H9 (cell line): ENCODE results near the gene IL26. TPM values are rescaled to one million over a fixed set of nuclear protein-coding genes. Genes with fewer than 3 reads are reported as not detected.

ENCODE experiments used
- DNase-seq: peaks from one replicate; pipeline ENCODE4 v3.0.0-alpha.2; 2017
- H2AFZ ChIP-seq: one replicate; pipeline ENCODE4 v1.6.1; 2013; ENCODE audit warnings: mild to moderate bottlenecking, low read length, control low read depth, moderate library complexity
- H2AK5ac ChIP-seq: 2 replicates; pipeline ENCODE4 v1.6.1; 2013; ENCODE audit warnings: low read length, control low read depth, mixed read lengths; ENCODE audit not compliant: insufficient read length
- H2BK120ac ChIP-seq: one replicate; pipeline ENCODE4 v1.6.1; 2013; ENCODE audit warnings: low read depth, mild to moderate bottlenecking, low read length, control low read depth, inconsistent platforms; ENCODE audit not compliant: poor library complexity, severe bottlenecking
- H2BK12ac ChIP-seq: 2 replicates; pipeline ENCODE4 v1.6.1; 2013; ENCODE audit warnings: low read length, control low read depth, mixed read lengths, low read depth; ENCODE audit not compliant: insufficient read length
- H2BK15ac ChIP-seq: 2 replicates; pipeline ENCODE4 v1.6.1; 2013; ENCODE audit warnings: low read depth, low read length, control low read depth
- H2BK20ac ChIP-seq: one replicate; pipeline ENCODE4 v1.6.1; 2013; ENCODE audit warnings: low read depth, mild to moderate bottlenecking, low read length, control low read depth, inconsistent platforms; ENCODE audit not compliant: poor library complexity, severe bottlenecking
- H2BK5ac ChIP-seq: 2 replicates; pipeline ENCODE4 v1.6.1; 2013; ENCODE audit warnings: low read length, control low read depth, mixed read lengths; ENCODE audit not compliant: insufficient read length
- H3K14ac ChIP-seq: 2 replicates; pipeline ENCODE4 v1.6.1; 2013; ENCODE audit warnings: low read length, control low read depth; ENCODE audit not compliant: insufficient read depth
- H3K18ac ChIP-seq: 2 replicates; pipeline ENCODE4 v1.6.1; 2013; ENCODE audit warnings: low read depth, mild to moderate bottlenecking, mixed read lengths, low read length, control low read depth; ENCODE audit not compliant: insufficient read length
- H3K23ac ChIP-seq: 2 replicates; pipeline ENCODE4 v1.6.1; 2013; ENCODE audit warnings: low read length, control low read depth, mixed read lengths, low read depth; ENCODE audit not compliant: insufficient read length
- H3K23me2 ChIP-seq: 2 replicates; pipeline ENCODE4 v1.6.1; 2013; ENCODE audit warnings: low read depth, mild to moderate bottlenecking, mixed read lengths, low read length, control low read depth; ENCODE audit not compliant: insufficient read length, poor library complexity, severe bottlenecking
- H3K27ac ChIP-seq: 2 replicates; pipeline ENCODE4 v1.5.1; 2013; ENCODE audit warnings: low read length, control low read depth, mixed read lengths, low read depth; ENCODE audit not compliant: insufficient read length
- H3K27me3 ChIP-seq: 2 replicates; pipeline ENCODE4 v1.6.1; 2013; ENCODE audit warnings: low read length, control low read depth, inconsistent platforms; ENCODE audit not compliant: insufficient read depth
- H3K4ac ChIP-seq: 2 replicates; pipeline ENCODE4 v1.6.1; 2013; ENCODE audit warnings: low read depth, mild to moderate bottlenecking, control low read depth, inconsistent platforms, low read length, moderate library complexity
- H3K4me1 ChIP-seq: 2 replicates; pipeline ENCODE4 v1.6.1; 2013; ENCODE audit warnings: low read length, control low read depth, inconsistent platforms; ENCODE audit not compliant: insufficient read depth
- H3K4me2 ChIP-seq: 2 replicates; pipeline ENCODE4 v1.6.1; 2013; ENCODE audit warnings: low read length, control low read depth, mixed read lengths; ENCODE audit not compliant: insufficient read length, insufficient read depth
- H3K56ac ChIP-seq: 2 replicates; pipeline ENCODE4 v1.6.1; 2013; ENCODE audit warnings: low read depth, mild to moderate bottlenecking, mixed read lengths, low read length, control low read depth; ENCODE audit not compliant: insufficient read length
- H3K79me1 ChIP-seq: 2 replicates; pipeline ENCODE4 v1.6.1; 2013; ENCODE audit warnings: low read depth, mild to moderate bottlenecking, moderate library complexity, low read length, control low read depth, inconsistent platforms; ENCODE audit not compliant: insufficient read depth, poor library complexity, severe bottlenecking
- H3K79me2 ChIP-seq: 2 replicates; pipeline ENCODE4 v1.6.1; 2013; ENCODE audit warnings: low read length, control low read depth, inconsistent platforms; ENCODE audit not compliant: insufficient read depth
- H3K9ac ChIP-seq: 2 replicates; pipeline ENCODE4 v1.6.1; 2013; ENCODE audit warnings: low read length, control low read depth, mixed read lengths; ENCODE audit not compliant: insufficient read length; ENCODE audit errors: extremely low read depth
- H3K9me3 ChIP-seq: one replicate; pipeline ENCODE4 v1.6.1; 2013; ENCODE audit warnings: low read depth, low read length, inconsistent platforms; ENCODE audit not compliant: control insufficient read depth
- H3T11ph ChIP-seq: one replicate; pipeline ENCODE4 v1.6.1; 2013; ENCODE audit warnings: mild to moderate bottlenecking, low read length, control low read depth, inconsistent platforms
- H4K20me1 ChIP-seq: one replicate; pipeline ENCODE4 v1.6.1; 2013; ENCODE audit not compliant: control insufficient read depth, insufficient read length, insufficient read depth
- H4K5ac ChIP-seq: 2 replicates; pipeline ENCODE4 v1.6.1; 2013; ENCODE audit warnings: low read depth, mild to moderate bottlenecking, mixed read lengths, low read length, control low read depth; ENCODE audit not compliant: insufficient read length
- H4K8ac ChIP-seq: replicated peaks from 2 replicates; pipeline ENCODE4 v1.6.1; 2013; ENCODE audit warnings: low read length, control low read depth, mixed read lengths, low read depth; ENCODE audit not compliant: insufficient read length
- H4K91ac ChIP-seq: 2 replicates; pipeline ENCODE4 v1.6.1; 2013; ENCODE audit warnings: low read depth, mild to moderate bottlenecking, moderate library complexity, mixed read lengths, low read length, control low read depth; ENCODE audit not compliant: insufficient read length
- H3K27ac Mint-ChIP-seq, 3 experiments: 2 replicates in 2 of 3; 3 replicates in 1 of 3; pipeline ENCODE4 v1.8.0; 2020 to 2021; ENCODE audit warnings: mixed read lengths in 3 of 3, mild to moderate bottlenecking in 1 of 3, moderate library complexity in 1 of 3
- H3K27me3 Mint-ChIP-seq: 2 replicates; pipeline ENCODE4 v1.8.0; 2021; ENCODE audit warnings: low read depth, mild to moderate bottlenecking, moderate library complexity, mixed read lengths
- H3K36me3 Mint-ChIP-seq, 3 experiments: 2 replicates in 2 of 3; 3 replicates in 1 of 3; pipeline ENCODE4 v1.8.0; 2020 to 2021; ENCODE audit warnings: low read depth in 3 of 3, mixed read lengths in 3 of 3; ENCODE audit not compliant: insufficient read depth in 1 of 3
- H3K4me1 Mint-ChIP-seq, 2 experiments: 2 replicates each; pipeline ENCODE4 v1.8.0; 2020; ENCODE audit warnings: mixed read lengths in 2 of 2
- H3K4me3 Mint-ChIP-seq, 2 experiments: 2 replicates in 1 of 2; 3 replicates in 1 of 2; pipeline ENCODE4 v1.8.0; 2020 to 2021; ENCODE audit warnings: mild to moderate bottlenecking in 2 of 2, mixed read lengths in 2 of 2, moderate library complexity in 1 of 2
- H3K9me3 Mint-ChIP-seq, 2 experiments: 2 replicates in 1 of 2; 3 replicates in 1 of 2; pipeline ENCODE4 v1.8.0; 2020; ENCODE audit warnings: mild to moderate bottlenecking in 2 of 2, mixed read lengths in 2 of 2, moderate library complexity in 1 of 2
- WGBS: extraction: QIAGEN DNeasy Blood & Tissue Kit; methylation state at CpG from one replicate; pipeline ENCODE4 v1.1.7; 2013; ENCODE audit warnings: missing lambda C conversion rate, low lambda C conversion rate, mixed read lengths; ENCODE audit not compliant: insufficient read length; ENCODE audit errors: extremely low coverage; 5-methylcytosine and 5-hydroxymethylcytosine counted together
- total RNA-seq: library from RNA; stranded (reverse); gene quantifications from 2 replicates; pipeline ENCODE4 v1.2.1, GENCODE V29; 2021
- TF ChIP-seq, protein P1 (sequence below): fragments of 200-600 bp; sonication (generic); conservative IDR thresholded peaks from 3 replicates; pipeline ENCODE4 v1.8.0; 2021; ENCODE audit warnings: antibody characterized with exemption, mild to moderate bottlenecking

IL26 gene
- total RNA-seq, 1 experiment from 2014 or later, result not detected

DNA sequence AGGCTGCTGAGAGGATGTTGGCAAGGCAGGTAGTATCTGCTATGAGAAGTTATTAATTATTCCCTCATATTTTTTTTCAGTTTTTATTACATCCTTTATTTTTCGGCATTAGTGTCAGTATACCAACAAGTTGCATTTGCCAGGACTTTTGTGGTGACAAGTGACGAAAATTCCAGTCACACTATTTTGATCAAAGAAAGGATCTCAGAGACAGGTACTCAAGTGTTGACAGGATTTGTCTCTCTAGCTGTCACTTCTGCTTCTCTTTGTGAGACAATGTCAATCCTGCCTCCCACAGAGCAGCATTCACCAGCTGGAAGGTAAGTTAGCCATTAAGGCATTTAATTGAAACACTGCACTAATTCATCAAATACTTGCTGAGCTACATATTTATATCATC, 48.0 kb downstream of the IL26 start:
- Histone ChIP-seq H4K5ac (no peak overlapping the region), H3K14ac (no peak overlapping the region), H2BK20ac (no peak overlapping the region), H3K4me2 (no peak overlapping the region), H4K20me1 (no peaks in the 10 kb centered on the region), H3K79me2 (no peaks in the 10 kb centered on the region), H3K56ac (no peak overlapping the region), H3K23ac (no peak overlapping the region), H3K9me3 (no peaks in the 10 kb centered on the region), H3K27ac (no peak overlapping the region), H2BK120ac (no peak overlapping the region), H3K79me1 (no peaks in the 10 kb centered on the region), H4K8ac (no peak overlapping the region), H2AFZ (no peak overlapping the region), H3K18ac (no peak overlapping the region), H3T11ph (no peak overlapping the region), H2BK15ac (no peak overlapping the region), H2BK12ac (no peak overlapping the region), H2BK5ac (no peak overlapping the region), H3K27me3 (no peaks in the 10 kb centered on the region), H3K23me2 (no peaks in the 10 kb centered on the region), H4K91ac (no peak overlapping the region), H3K4ac (no peak overlapping the region), H2AK5ac (no peak overlapping the region), H3K9ac (no peak overlapping the region), H3K4me1 (no peaks in the 10 kb centered on the region)
- TF ChIP-seq, protein P1, sequence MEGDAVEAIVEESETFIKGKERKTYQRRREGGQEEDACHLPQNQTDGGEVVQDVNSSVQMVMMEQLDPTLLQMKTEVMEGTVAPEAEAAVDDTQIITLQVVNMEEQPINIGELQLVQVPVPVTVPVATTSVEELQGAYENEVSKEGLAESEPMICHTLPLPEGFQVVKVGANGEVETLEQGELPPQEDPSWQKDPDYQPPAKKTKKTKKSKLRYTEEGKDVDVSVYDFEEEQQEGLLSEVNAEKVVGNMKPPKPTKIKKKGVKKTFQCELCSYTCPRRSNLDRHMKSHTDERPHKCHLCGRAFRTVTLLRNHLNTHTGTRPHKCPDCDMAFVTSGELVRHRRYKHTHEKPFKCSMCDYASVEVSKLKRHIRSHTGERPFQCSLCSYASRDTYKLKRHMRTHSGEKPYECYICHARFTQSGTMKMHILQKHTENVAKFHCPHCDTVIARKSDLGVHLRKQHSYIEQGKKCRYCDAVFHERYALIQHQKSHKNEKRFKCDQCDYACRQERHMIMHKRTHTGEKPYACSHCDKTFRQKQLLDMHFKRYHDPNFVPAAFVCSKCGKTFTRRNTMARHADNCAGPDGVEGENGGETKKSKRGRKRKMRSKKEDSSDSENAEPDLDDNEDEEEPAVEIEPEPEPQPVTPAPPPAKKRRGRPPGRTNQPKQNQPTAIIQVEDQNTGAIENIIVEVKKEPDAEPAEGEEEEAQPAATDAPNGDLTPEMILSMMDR, result no peak
- WGBS, result no CpG with 5 or more reads among the region's 2 CpGs
- Mint-ChIP-seq H3K27me3 (no peaks in the 10 kb centered on the region), H3K4me1 (peaks cover 4 to 7% of the 10 kb centered on the region in 2 experiments), H3K9me3 (peaks cover 0 to 2% of the 10 kb centered on the region in 2 experiments; a peak in 1 of 5 replicates), H3K27ac (no peak overlapping the region), H3K36me3 (no peaks in the 10 kb centered on the region; a peak in 1 of 7 replicates), H3K4me3 (no peak overlapping the region)
- no peak for DNase-seq
